Stomach (tissue), 9 donors: ENCODE measurements around the gene SH3BP2. TPM values are rescaled to one million over a fixed set of nuclear protein-coding genes. Genes with fewer than 3 reads are reported as not detected.

ENCODE experiments used
- DNase-seq, 2 donors: peaks; one replicate each; pipeline versions ENCODE4 v3.0.0 to v3.0.0-alpha.2; 2013 to 2019
- H3K27ac ChIP-seq, 5 donors: fragments of 200-600 bp in 4 of 5; sonication (generic) in 4 of 5; one replicate each; pipeline ENCODE4 v1.5.1; 2013 to 2019; ENCODE audit warnings: mild to moderate bottlenecking in 1 of 5, moderate library complexity in 1 of 5
- H3K27me3 ChIP-seq, 3 donors: fragments of 200-600 bp; sonication (generic); one replicate each; pipeline ENCODE4 v1.5.1; 2017 to 2019; ENCODE audit warnings: mixed run types in 1 of 3
- H3K36me3 ChIP-seq, 4 donors: fragments of 200-600 bp; sonication (generic); 1 replicate in 3 of 4; 2 replicates in 1 of 4; pipeline ENCODE4 v1.5.1; 2016 to 2019
- H3K4me1 ChIP-seq, 4 donors: fragments of 200-600 bp; sonication (generic); one replicate each; pipeline ENCODE4 v1.5.1; 2016 to 2019
- H3K4me3 ChIP-seq, 4 donors: fragments of 200-600 bp; sonication (generic) in 3 of 4; one replicate each; pipeline ENCODE4 v1.5.1; 2016 to 2019; ENCODE audit warnings: mild to moderate bottlenecking in 1 of 4
- H3K9me3 ChIP-seq, 4 donors: fragments of 200-600 bp; sonication (generic); one replicate each; pipeline ENCODE4 v1.5.1; 2016 to 2019
- CTCF ChIP-seq, 7 experiments: fragments of 450-650 bp in 4 of 7; fragments of 200-600 bp in 3 of 7; sonication (generic) in 3 of 7; IDR thresholded peaks; one replicate each; pipeline ENCODE4 v1.5.1; 2016 to 2019; ENCODE audit warnings: antibody characterized with exemption in 7 of 7, control low read depth in 2 of 7, mild to moderate bottlenecking in 1 of 7
- EP300 ChIP-seq: sonication (generic); formaldehyde crosslinking; IDR thresholded peaks from one replicate; pipeline ENCODE4 v1.6.1; 2017; ENCODE audit warnings: antibody characterized with exemption
- POLR2A ChIP-seq, 4 donors: fragments of 450-650 bp; IDR thresholded peaks; one replicate each; pipeline ENCODE4 v1.6.1; 2016; ENCODE audit warnings: antibody characterized with exemption in 4 of 4, control low read depth in 2 of 4, mild to moderate bottlenecking in 1 of 4, moderate library complexity in 1 of 4
- POLR2AphosphoS5 ChIP-seq, 3 donors: sonication (generic); formaldehyde crosslinking; IDR thresholded peaks; one replicate each; pipeline ENCODE4 v1.6.1; 2016; ENCODE audit warnings: antibody characterized with exemption in 3 of 3
- WGBS, 5 donors: extraction: QIAGEN DNeasy Blood & Tissue Kit in 3 of 5; methylation state at CpG; one replicate each; pipeline versions ENCODE4 v1.1.5 to v1.1.7; 2013 to 2018; 5-methylcytosine and 5-hydroxymethylcytosine counted together
- intact Hi-C: fragments of 100-400 bp; cut with DNase I; formaldehyde crosslinking; loops from one replicate; pipeline ENCODE4 v1.15.1; 2023; ENCODE audit warnings: low total_unique reads
- polyA plus RNA-seq, 3 donors: library from polyadenylated mRNA; stranded (reverse); fragments of 200-250 nt; gene quantifications; one replicate each; pipeline ENCODE4 v1.2.3, GENCODE V29; 2013
- total RNA-seq, 5 donors: library from RNA; depleted of rRNA; stranded (reverse); fragments of >200 nt; gene quantifications; one replicate each; pipeline versions ENCODE4 v1.1.0 to v1.2.3, GENCODE V29; 2014 to 2016
- donor health status: healthy with polysubstance abuse.
- donor health status: Bipolar disorder and iron deficiency.
- donor health status: healthy.

SH3BP2 gene
- total and polyA plus RNA-seq, 8 donors, result 9.0 to 151 (median 32.7) TPM

DNA sequence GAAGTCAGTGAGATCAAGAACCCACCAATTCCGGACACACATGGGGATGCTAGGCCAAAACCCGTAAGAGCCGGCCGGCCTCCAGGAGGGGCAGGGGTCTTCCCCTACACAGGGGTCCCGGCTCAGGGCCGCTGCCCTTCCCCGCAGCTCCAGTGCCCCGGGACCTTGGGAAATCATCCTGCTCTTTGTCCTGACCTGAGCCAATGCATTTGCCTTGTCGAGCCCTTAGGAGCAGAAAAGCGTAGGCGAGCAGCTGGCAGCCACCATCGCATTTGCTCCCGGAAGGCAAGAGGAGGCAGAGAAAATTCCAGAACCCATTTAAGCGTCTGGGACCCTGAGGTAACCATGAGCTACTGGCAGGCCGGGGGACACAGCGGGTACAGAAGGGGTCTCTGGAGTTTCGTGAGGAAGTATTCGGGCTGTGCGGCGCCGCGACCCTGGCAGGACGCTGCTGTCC is 29.3 kb upstream of the SH3BP2 start:
- H3K27ac ChIP-seq, result peak overlapping the region; percentile 21 to 80 (median 72)
- 54 to 70% (median 60%) methylated on average over 15 to 23 of the region's 23 CpGs for WGBS, 5 donors

DNA sequence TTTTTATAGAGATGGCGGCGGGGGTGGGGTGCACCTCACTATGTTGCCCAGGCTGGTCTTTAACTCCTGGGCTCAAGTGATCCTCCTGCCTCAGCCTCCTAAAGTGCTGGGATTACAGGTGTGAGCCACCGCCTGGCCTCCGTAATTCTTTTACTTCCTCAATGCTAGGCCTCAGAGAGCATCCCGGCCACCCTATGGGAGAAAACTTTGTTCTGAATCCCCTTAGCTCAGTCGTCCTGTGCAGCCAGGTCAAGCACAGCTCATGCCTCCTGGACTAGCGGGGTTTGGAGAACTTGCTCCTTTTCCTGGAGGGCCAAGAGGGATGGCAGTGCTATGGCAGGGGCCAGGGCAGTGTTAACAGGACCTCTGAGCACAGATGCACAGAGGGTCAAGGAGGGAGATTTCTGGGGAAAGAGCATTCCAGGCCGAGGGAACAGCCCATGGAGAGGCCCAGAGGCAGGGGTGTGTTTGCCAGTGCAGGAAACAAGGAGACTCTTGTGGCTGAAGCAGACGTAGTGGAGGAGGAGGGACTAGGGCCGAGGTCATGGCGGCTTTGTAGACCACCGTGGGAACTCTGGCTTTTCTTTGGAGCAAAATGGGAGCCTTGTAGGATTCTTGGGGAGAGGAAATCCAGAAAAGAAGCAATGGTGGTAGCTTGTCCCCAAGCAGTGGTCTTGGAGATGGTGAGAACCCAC is 26.9 kb upstream of the SH3BP2 start:
- Histone ChIP-seq H3K4me1 (peaks cover 3 to 34% (median 23%) of the 10 kb centered on the region in 4 donors), H3K36me3 (no peaks in the 10 kb centered on the region), H3K27ac (no peak overlapping the region), H3K4me3 (no peak overlapping the region), H3K27me3 (no peaks in the 10 kb centered on the region), H3K9me3 (no peaks in the 10 kb centered on the region)
- 88 to 94% (median 91%) methylated on average over 12 of the region's 12 CpGs for WGBS, 5 donors
- intact Hi-C loops, result loop anchor here (10.0 kb wide), 2 partner anchors 169 to 269 kb away; no protein-coding TSS in a partner anchor
- no peak for TF ChIP-seq POLR2A (IDR thresholded peaks at IDR 0.05)
- no peak for TF ChIP-seq CTCF (IDR thresholded peaks at IDR 0.05)
- no peak for TF ChIP-seq EP300
- TF ChIP-seq POLR2AphosphoS5 (IDR thresholded peaks at IDR 0.05), result no peak
- no peak for DNase-seq

More for the DNA sequence above, 29.3 kb upstream of the SH3BP2 start:
- TF ChIP-seq POLR2AphosphoS5 (IDR thresholded peaks at IDR 0.05), result no peak
- TF ChIP-seq POLR2A (IDR thresholded peaks at IDR 0.05), result no peak
- no peak for TF ChIP-seq CTCF (IDR thresholded peaks at IDR 0.05)
- no peak for TF ChIP-seq EP300
- Histone ChIP-seq H3K4me1 (peaks cover 14 to 47% (median 29%) of the 10 kb centered on the region in 4 donors), H3K36me3 (no peaks in the 10 kb centered on the region), H3K27me3 (no peaks in the 10 kb centered on the region), H3K9me3 (no peaks in the 10 kb centered on the region), H3K4me3 (peak overlapping the region; percentile 49 to 53 (median 50))
- no peak for DNase-seq
- intact Hi-C loops, result loop anchor here (10.0 kb wide), 2 partner anchors 171 to 271 kb away; no protein-coding TSS in a partner anchor

GRCh38 chr4:2767046-2767704 is 25.7 kb upstream of the SH3BP2 start:
- WGBS, 5 donors, result 81 to 93% (median 91%) methylated on average over 5 of the region's 5 CpGs
- H3K36me3 ChIP-seq, result no peaks in the 10 kb centered on the region
- TF ChIP-seq POLR2A (IDR thresholded peaks at IDR 0.05), result no peak
- TF ChIP-seq POLR2AphosphoS5 (IDR thresholded peaks at IDR 0.05), result no peak
- TF ChIP-seq EP300, result no peak
- TF ChIP-seq CTCF (IDR thresholded peaks at IDR 0.05), result no peak
- intact Hi-C loops, result loop anchor here (10.0 kb wide), 2 partner anchors 168 to 268 kb away; no protein-coding TSS in a partner anchor
- no peaks in the 10 kb centered on the region for H3K9me3 ChIP-seq
- H3K4me3 ChIP-seq, result no peak overlapping the region
- peaks cover 0 to 29% (median 13%) of the 10 kb centered on the region in 4 donors for H3K4me1 ChIP-seq
- H3K27ac ChIP-seq, result no peak overlapping the region
- no peaks in the 10 kb centered on the region for H3K27me3 ChIP-seq
- no peak for DNase-seq

- Histone ChIP-seq H3K27ac (no peak overlapping the region), H3K4me3 (no peak overlapping the region), H3K4me1 (peaks cover 0 to 24% (median 13%) of the 10 kb centered on the region in 4 donors), H3K27me3 (no peaks in the 10 kb centered on the region), H3K9me3 (no peaks in the 10 kb centered on the region), H3K36me3 (no peaks in the 10 kb centered on the region)
- no peak for DNase-seq
- intact Hi-C loops, result loop anchor here (10.0 kb wide), 2 partner anchors 167 to 267 kb away; no protein-coding TSS in a partner anchor
- TF ChIP-seq POLR2A (IDR thresholded peaks at IDR 0.05), result no peak
- no peak for TF ChIP-seq CTCF (IDR thresholded peaks at IDR 0.05)
- no peak for TF ChIP-seq POLR2AphosphoS5 (IDR thresholded peaks at IDR 0.05)
- TF ChIP-seq EP300, result no peak
- WGBS, 5 donors, result 79 to 88% (median 80%) methylated on average over 4 to 11 of the region's 11 CpGs
Observed at GRCh38 chr4:2767705-2768074, 25.2 kb upstream of the SH3BP2 start.
